Natural killer cell (primary cell): ENCODE results near the gene PTCD3. TPM values are rescaled to one million over a fixed set of nuclear protein-coding genes. Genes with fewer than 3 reads are reported as not detected.

Experiments used
- ATAC-seq, 3 donors: fragments of 150-1000 bp in 2 of 3; fragments of 200-7000 bp in 1 of 3; cut with Tn5 transposase; 1 replicate in 1 of 3; 2 replicates in 2 of 3; pipeline ENCODE4 v1.10.0; 2021; ENCODE audit warnings: mild to moderate bottlenecking in 2 of 3, moderate library complexity in 2 of 3
- DNase-seq, 2 donors: peaks; one replicate each; pipeline versions ENCODE4 v3.0.0 to v3.0.0-alpha.2; 2013 to 2021; ENCODE audit warnings: mixed read lengths in 1 of 2
- H3K27ac ChIP-seq: one replicate; pipeline ENCODE4 v1.5.1; 2013; ENCODE audit warnings: mild to moderate bottlenecking, low read length
- H3K27me3 ChIP-seq: one replicate; pipeline ENCODE4 v1.6.1; 2013; ENCODE audit warnings: low read length; ENCODE audit not compliant: control insufficient read depth, insufficient read depth
- H3K36me3 ChIP-seq: one replicate; pipeline ENCODE4 v1.6.1; 2013; ENCODE audit warnings: low read length; ENCODE audit not compliant: control insufficient read depth, insufficient read depth
- H3K4me1 ChIP-seq: one replicate; pipeline ENCODE4 v1.6.1; 2013; ENCODE audit warnings: low read length; ENCODE audit not compliant: control insufficient read depth, insufficient read depth
- H3K4me3 ChIP-seq: one replicate; pipeline ENCODE4 v1.5.1; 2013; ENCODE audit warnings: low read length
- H3K9me3 ChIP-seq: one replicate; pipeline ENCODE4 v1.6.1; 2013; ENCODE audit warnings: low read length; ENCODE audit not compliant: control insufficient read depth, insufficient read depth
- H3K27ac Mint-ChIP-seq, 2 donors: one replicate each; pipeline ENCODE4 v1.8.0; 2022; ENCODE audit warnings: mild to moderate bottlenecking in 2 of 2, mixed read lengths in 2 of 2, moderate library complexity in 1 of 2
- H3K27me3 Mint-ChIP-seq, 2 donors: one replicate each; pipeline ENCODE4 v1.8.0; 2022; ENCODE audit warnings: low read depth in 2 of 2, mixed read lengths in 2 of 2
- H3K36me3 Mint-ChIP-seq: one replicate; pipeline ENCODE4 v1.8.0; 2022; ENCODE audit warnings: mixed read lengths
- H3K4me1 Mint-ChIP-seq, 2 donors: one replicate each; pipeline ENCODE4 v1.8.0; 2022; ENCODE audit warnings: mixed read lengths in 2 of 2
- H3K4me3 Mint-ChIP-seq: one replicate; pipeline ENCODE4 v1.8.0; 2022; ENCODE audit warnings: mild to moderate bottlenecking, moderate library complexity, mixed read lengths
- H3K9me3 Mint-ChIP-seq, 2 donors: one replicate each; pipeline ENCODE4 v1.8.0; 2022; ENCODE audit warnings: mixed read lengths in 2 of 2
- CTCF ChIP-seq: fragments of 200-600 bp; IDR thresholded peaks from one replicate; pipeline ENCODE4 v1.8.0; 2022; ENCODE audit warnings: antibody characterized with exemption
- WGBS: methylation state at CpG from one replicate; pipeline ENCODE4 v1.1.7; 2013; ENCODE audit warnings: missing lambda C conversion rate; ENCODE audit not compliant: insufficient coverage; 5-methylcytosine and 5-hydroxymethylcytosine counted together
- intact Hi-C: fragments of 100-400 bp; cut with micrococcal nuclease; formaldehyde crosslinking; loops from one replicate; pipeline ENCODE4 v1.14.2; 2022
- total RNA-seq, 4 donors: library from RNA; stranded (reverse); fragments of 120-200 nt in 1 of 4; gene quantifications; one replicate each; pipeline versions ENCODE4 v1.2.3 to v1.2.4, GENCODE V29; 2013 to 2022

Gene PTCD3
- total RNA-seq, 3 donors from 2014 or later (not counting 1 experiment from before 2014, with no cell fraction given) = 115 to 146 (median 128) TPM

- Mint-ChIP-seq H3K9me3 (no peaks in the 10 kb centered on the region), H3K27ac (peak overlapping the region in 1 of 2 donors; percentile 19), H3K27me3 (no peaks in the 10 kb centered on the region), H3K4me1 (peaks cover 57 to 69% of the 10 kb centered on the region in 2 donors), H3K36me3 (no peaks in the 10 kb centered on the region), H3K4me3 (no peak overlapping the region)
- Histone ChIP-seq H3K4me3 (no peak overlapping the region), H3K36me3 (peaks cover 7% of the 10 kb centered on the region), H3K27ac (no peak overlapping the region), H3K9me3 (no peaks in the 10 kb centered on the region), H3K27me3 (no peaks in the 10 kb centered on the region), H3K4me1 (peaks cover 23% of the 10 kb centered on the region)
- no peak for TF ChIP-seq CTCF
- ATAC-seq (no peak), DNase-seq (no peak)
- intact Hi-C loops = loop anchor here (10.0 kb wide), 1 partner anchor 305 kb away; the partner anchor contains the start of gene ST3GAL5
- 88% methylated on average over 5 of the region's 7 CpGs for WGBS
Observed at GRCh38 chr2:86189782-86190416, 83.9 kb downstream of the PTCD3 start.

Other genes with a start within 250 kb of the PTCD3 start
- gene ST3GAL5, start 217.2 kb upstream of the PTCD3 start, total RNA-seq = 10 to 100 TPM; 54.6 to 72.4 (median 66.1) TPM
- gene POLR1A, start 349 bp upstream of the PTCD3 start, total RNA-seq = 10 to 100 TPM; 19.7 to 26.5 (median 22.8) TPM
- gene IMMT, start 89.2 kb downstream of the PTCD3 start, total RNA-seq = 10 to 100 TPM; 54.5 to 62.6 (median 59.0) TPM
- gene MRPL35, start 93.2 kb downstream of the PTCD3 start, total RNA-seq = 10 to 100 TPM in 1 of 3 donors, 1 to 10 TPM in 2; 8.5 to 15.1 (median 9.4) TPM
- under 1 TPM in 1 of 3 donors, not detected in 2; 0.10 TPM for gene REEP1, start 231.4 kb downstream of the PTCD3 start, total RNA-seq